Measurements from ENCODE around the gene DISP2.

DISP2 gene

DNA sequence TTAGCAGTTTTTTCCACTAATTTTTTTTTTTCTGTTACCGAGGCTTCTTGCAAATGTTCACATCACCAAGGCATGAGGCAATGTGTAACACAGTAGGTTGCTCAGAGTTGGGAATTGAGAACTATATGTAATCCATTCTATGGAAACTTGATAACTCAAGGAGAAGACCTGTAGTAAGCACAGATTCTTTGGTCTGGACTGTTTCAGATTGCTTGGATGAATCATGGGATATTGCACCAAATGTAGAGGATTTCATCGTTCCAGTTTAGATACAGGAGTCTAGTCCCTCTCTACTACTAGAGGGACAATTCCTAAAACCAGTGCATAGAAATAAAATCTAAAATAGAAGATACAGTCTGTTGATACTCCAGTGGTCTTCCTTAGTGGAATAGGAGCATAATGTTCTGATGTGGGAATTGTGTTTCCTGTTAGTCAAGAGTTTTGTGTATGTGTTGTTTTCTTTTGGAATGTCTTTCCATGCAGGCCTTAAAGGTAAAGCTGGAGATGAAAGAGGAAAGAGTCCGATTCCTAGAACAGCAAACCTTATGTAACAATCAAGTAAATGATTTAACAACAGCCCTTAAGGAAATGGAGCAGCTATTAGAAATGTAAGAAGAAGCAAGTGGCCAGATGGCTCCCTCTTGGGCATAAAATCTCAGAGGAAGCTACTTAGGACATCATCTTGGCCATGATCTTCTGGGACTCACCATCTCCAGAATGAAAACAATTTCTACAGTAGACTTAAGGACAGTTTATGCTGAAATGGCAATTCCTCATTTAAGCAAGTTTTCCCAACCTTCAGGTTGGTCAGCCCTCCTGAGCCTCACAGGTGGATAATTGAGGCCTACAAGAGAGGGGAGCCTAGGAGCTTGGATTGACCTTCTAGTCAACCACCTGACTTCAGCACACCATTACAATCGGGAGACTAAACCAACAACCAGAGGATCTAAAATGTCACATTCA lies 35.2 kb downstream of the DISP2 start:
- DNase-seq: no peak

DNA sequence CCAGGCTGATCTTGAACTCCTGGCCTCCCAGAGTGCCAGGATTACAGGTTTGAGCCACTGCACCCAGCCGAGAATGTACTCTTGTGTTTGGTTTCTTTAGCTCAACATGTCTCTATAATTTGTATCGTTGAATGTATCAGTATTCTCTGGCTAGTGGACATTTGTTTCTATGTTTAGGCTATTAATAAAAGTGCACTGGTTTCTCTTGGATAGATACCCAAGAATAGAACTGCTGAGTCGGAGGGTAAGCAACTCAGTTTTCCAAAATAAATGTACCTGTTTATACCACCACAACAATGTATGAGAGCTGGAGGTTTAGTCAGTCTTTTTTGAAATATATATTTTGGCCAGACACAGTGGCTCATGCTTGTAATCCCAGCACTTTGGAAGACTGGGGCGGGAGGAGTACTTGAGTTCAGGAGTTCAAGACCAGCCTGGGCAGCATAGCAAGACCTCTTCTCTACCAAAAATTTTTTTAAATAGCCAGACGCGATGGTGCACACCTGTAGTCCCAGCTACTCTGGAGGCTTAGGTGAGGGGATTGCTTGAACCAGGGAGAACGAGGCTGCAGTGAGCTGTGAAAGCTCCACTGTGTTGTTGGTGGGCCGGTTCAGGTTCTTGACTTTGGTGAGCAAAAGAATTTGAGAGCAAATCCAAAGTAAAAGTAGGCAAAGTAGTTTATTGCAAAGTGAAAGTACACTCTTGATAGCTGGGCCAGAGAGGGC lies 39.8 kb downstream of the DISP2 start:
- DNase-seq: no peak

DNA sequence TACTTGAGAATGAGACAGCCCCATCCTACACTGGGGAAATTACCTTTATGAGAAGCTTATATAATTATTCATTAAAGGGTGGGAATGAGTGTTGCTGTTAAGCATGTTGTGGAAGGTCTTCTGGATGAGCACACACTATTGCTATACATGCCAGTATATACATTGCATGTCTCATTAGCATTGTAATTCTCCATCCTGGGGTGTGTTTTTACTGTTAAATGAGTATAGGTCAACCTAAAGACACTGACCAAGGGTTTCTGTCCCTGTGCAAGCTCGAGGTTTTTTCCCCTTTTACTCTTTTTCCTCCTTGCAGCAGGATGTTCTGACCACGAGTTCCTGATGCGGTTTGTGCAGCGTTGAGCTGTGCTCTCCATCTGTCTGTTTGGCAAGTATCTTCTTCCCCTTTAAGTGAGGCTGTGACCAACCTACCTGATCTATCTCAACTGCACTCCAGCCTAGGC lies 40.4 kb downstream of the DISP2 start:
- DNase-seq: no peak

GRCh38 chr15:40399370-40399769 lies 41.4 kb downstream of the DISP2 start:
- no peak for DNase-seq

DNA sequence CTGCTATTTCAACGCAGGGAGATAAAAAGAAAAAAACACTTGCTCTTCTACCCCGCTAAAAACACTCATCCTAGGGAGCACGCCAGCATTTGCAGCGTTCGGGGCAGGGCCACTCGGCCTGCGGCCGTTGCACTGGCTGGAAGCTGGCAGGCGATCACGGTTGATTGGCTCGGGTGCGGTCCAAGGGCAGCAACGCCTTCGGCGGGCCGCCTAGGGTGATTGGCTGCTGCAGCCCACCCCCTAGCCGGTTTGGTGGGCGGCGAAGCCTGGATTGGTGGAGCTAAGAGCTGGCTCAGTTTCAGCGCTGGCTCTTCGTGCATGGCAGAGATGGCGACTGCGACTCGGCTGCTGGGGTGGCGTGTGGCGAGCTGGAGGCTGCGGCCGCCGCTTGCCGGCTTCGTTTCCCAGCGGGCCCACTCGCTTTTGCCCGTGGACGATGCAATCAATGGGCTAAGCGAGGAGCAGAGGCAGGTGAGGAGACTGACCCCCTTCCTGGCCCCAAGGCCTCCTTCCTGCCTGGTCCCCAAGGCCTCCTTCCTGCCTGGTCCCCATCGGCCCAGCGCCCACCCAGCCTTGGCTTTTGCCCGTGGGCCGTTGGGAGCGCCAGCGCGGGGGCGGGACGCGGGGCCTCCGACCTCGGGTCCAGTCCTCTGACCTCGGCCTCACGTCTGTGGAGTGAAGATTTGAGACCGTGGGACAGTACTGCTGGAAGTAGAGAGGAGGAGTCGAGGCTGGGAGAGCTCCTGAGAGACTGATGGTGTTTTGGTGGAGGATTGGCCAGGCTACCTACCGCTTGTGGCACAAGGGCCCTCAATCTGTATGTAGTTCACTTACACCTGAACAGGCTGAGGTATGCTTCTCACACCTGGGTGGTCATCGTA lies 47.7 kb downstream of the DISP2 start, which contains the start of gene IVD:
IVD (plus strand) TSS at position 295 of the 881 bp plus-strand sequence; CDS start at position 328, 33 bp downstream.
- peak; percentile 70 to 83 (median 78) for DNase-seq

GRCh38 chr15:40407330-40407990 lies 49.4 kb downstream of the DISP2 start:
- no peak for DNase-seq

DNA sequence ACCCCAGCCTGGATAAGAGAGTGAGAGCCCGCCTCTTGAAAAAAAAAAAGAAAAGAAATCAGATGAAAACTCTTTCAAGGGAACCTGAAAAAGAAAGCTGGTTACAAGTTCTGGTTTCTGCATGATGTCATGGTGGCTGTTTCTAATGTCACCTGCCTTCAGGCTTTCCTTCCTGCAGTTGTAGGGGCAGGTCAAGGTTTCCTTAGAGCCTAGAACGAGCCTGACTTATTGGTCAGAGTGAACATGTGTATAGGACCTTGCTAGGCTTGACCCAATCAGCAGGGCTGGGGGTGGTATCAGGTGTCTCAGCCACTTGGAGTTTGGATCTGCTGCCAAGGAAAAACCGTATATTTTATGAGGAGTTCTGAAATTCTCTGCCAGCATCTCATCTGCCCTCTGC lies 51.3 kb downstream of the DISP2 start:
- DNase-seq: no peak

GRCh38 chr15:40410476-40410875 lies 52.5 kb downstream of the DISP2 start:
- no peak for DNase-seq

DNA sequence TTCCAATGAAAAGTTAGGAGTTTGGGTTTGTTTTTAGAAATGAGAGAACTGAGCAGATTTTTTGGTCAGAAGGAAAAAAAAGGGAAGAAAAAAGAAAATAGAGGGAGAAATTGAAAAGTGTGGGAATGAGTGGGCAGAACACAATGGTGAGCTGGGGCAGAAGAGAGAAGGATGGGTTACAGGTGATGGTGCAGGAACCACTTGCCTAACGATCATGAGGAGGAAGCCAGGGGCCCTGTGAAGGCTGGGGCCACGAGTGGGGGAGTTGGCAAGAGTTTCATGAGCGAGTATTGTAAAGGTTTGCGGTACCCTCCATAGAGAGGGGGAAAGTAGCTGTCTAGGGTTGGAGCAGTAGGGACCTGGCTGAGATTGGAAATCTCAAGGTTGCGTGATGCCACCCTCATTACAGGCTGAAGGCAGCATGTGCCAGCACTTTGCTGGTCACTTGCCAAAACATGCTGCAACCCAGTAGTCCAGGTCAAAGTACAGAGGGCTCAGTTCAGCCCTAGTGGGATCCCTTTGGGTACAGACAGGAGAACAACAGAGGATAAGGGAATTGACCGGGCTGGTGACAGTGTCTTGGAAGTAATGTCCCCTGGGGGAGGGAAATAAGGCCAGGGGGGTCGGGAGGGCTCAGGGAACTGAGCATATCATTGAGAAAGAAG lies 54.2 kb downstream of the DISP2 start:
- DNase-seq: no peak

DNA sequence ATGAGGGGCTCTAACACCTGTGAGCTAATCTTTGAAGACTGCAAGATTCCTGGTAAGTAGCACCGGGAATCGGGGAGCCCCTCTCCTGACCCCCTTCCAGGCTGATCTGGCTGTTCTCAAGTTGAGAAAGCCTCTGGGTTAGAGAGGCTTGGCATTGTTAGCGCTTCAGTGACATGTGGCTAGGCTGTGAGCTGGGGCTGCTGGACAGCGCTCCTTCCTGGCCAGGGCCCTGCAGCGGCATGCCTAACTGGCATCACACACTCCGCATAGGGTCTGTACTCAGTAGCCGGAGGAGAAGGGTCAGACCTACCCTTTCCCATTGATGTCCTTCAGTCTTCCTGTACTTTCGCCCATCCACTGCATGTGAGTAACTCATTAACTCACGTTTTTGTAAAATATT lies 55.0 kb downstream of the DISP2 start:
- DNase-seq: no peak

- no peak for DNase-seq
These were observed 56.8 kb downstream of the DISP2 start for GRCh38 chr15:40414816-40415215.

- DNase-seq: no peak
These were observed 57.2 kb downstream of the DISP2 start for GRCh38 chr15:40415226-40415625.

DNA sequence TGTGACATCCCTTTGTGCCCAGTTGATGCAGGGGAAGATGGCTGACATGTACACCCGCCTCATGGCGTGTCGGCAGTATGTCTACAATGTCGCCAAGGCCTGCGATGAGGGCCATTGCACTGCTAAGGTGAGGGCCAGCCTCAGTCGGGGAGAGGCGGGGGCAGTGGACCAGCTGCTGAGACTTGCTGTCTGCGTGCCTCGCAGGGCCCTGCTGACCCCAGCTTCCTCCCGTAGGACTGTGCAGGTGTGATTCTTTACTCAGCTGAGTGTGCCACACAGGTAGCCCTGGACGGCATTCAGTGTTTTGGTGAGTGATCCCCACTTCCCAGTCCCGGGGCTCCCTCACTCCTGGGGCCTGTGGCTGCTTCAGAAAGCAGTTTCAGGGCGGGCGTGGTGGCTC lies 58.0 kb downstream of the DISP2 start:
- DNase-seq: no peak

DNA sequence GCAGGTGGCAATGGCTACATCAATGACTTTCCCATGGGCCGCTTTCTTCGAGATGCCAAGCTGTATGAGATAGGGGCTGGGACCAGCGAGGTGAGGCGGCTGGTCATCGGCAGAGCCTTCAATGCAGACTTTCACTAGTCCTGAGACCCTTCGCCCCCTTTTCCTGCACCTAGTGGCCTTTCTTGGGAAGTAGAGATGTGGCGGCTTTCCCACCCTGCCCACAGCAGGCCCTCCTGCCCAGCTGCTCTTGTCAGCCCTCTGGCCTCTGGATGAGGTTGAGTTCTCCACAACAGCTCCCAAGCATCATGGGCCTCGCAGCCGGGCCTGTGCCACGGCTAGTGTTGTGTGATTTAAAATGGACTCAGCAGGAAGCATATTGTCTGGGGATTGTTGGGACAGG lies 60.1 kb downstream of the DISP2 start:
- no peak for DNase-seq

GRCh38 chr15:40420071-40420713 lies 62.2 kb downstream of the DISP2 start:
- DNase-seq: no peak

DNA sequence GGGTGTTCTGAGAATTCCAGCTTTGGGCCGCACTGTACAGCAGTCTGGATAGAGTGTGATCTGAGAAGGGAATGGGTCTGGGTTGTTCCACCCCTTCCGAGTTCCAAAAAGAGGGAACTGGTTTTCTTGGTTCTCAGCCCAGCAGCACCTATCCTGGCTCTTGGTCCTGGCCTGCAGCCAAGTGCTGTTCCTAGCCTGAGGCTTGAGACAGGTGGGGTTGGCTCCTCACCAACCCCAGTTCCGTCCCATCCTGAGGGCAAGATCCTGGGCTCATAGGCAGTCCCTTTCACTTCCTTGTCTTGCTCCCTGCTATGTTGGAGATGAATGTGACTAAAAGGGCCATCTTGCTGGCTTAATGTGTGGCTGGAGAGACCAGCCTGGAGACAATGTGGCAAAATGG lies 62.8 kb downstream of the DISP2 start:
- DNase-seq: no peak

GRCh38 chr15:40421246-40422157 lies 63.5 kb downstream of the DISP2 start:
- peak; percentile 55 to 82 (median 71) for DNase-seq

DNA sequence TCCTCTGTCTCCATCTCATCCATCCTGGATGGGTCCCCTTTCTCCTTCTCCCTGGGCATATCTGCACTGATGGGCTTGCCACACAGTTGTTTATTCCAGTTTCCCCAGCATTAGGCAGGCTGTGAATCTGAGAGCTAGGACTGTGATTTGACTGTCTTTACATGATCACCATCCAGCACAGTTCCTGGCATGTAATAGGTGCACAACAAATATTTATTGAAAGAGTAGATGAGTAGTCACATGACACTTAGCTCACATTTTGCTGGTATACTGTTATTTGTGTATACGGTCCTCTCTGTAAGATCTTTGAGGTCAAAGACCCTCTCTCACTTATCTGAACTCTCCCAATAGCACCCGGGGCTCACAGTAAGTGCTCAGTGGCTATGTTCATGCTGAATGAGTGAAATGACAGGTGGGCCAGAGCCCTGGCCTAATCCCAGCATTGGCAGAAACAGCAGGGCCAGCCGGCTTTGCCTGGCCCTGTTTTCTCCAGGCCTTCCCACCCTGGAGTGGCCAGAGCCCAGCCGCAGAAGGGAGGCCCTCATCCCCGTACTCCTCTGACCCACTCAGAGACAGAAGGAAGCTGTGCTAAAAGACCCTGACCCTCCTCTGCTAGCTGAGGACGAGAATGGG lies 66.6 kb downstream of the DISP2 start:
- DNase-seq: no peak

GRCh38 chr15:40425681-40426080 lies 67.7 kb downstream of the DISP2 start:
- no peak for DNase-seq

DNA sequence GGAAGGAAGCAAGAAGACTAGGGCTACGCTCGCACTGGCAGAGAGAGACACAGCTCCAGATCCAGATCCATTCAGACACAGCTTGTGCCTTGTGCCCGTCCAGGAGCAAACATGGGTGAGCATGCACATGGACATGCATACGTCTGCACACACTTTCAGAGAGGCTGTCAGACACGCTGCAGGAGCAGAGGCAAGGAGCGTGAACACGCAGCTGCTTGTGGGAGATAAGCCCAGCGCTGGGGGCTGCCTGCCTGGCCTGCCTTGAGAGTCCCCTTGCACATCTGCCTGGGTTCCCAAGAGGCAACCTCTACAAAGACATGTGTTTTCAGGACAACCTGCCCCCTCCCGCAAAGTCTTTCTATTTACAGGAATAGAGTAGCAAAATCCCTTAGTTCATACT lies 69.2 kb downstream of the DISP2 start:
- no peak for DNase-seq
